HG03196 (cell line): ENCODE results near the gene NCF1.
"Not testable (repeated sequence)": the region's sequence is repeated elsewhere in the genome, so short reads cannot be mapped to it uniquely, and the experiment has no call there.

Source experiments
- ATAC-seq: cut with Tn5 transposase; IDR thresholded peaks from one replicate; pipeline ENCODE4 v1.9.1; 2021; ENCODE audit not compliant: unreplicated experiment

The NCF1 gene

DNA sequence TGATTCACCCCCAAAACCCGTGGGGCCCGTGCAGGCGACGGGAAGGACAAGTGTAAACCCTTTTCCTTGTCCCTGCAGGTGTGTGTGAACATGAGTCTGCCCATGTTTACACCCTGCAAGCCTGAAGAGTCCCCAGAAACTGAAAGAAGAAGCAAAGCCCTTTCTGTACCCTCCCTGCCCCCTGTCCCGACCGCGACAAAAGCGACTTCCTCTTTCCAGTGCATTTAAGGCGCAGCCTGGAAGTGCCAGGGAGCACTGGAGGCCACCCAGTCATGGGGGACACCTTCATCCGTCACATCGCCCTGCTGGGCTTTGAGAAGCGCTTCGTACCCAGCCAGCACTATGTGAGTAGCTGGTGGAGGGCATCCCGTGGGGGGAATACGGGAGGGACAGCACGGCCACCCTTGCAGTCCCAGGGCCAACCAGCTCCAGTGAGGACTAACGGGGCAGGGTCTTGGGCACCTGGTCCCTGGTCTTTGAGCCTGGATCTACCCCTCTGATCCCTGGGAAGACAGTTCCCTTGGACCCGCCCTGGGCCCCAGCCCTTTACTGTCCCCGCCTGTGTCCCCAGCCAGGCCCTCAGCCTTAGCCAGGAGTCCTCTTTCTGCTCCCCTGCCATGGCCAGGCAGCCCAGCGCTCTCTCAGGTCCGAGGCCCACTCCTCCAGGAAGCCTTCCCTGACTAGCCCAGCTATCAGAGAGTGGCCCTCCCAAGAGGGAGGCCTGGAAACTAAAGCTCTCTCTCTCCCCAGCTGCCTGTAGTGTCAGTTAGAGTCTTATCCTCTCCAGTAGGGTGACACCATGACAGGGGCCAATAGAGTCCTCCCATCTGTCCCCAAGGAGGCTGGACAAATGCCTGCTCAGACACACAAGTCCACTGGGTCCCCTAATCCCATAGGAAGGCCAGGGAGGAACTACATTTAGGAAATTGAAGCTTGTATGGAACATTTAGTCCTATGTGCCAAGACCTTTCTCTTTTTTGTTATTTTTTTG is at the start of gene NCF1:
Gene NCF1, plus strand, starts transcription at position 252 of the 991 bp plus-strand sequence. Its CDS starts 21 bp downstream, at position 273.
- peak; percentile 79 for ATAC-seq

- ATAC-seq: no peak
These were observed 48.0 kb upstream of the NCF1 start for GRCh38 chr7:74725840-74726239.

DNA sequence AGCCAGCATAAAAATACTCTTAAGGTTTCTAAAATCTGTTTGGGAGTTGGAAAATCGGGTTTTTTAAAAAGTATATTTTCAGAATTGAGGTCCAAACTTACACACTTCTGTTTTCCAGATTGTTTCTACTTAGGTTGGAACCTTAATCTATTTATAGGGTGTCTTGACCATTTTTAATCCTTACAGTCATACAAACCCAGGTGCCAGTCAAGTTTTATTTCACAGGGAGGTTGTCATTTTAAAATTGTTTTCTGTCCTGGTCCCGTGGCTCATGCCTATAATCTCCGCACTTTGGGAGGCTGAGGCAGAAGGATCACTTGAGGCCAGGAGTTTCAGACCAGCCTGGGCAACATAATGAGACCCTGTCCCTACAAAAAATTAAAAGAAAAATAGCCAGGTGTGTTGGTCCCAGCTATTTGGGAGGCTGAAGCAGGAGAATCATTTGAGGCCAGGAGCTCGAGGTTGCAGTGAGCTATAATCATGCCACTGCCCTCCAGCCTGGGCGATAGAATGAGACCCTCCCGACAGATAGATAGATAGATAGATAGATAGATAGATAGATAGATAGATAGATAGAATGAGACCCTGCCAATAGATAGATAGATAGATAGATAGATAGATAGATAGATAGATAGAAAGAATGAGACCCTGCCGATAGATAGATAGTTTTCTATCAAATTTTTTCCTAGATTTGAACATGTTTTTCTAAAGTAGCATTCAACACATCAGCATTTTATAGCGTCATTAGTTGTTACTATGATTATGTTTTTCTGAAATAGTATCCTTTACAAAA is 47.3 kb upstream of the NCF1 start:
- no peak for ATAC-seq

DNA sequence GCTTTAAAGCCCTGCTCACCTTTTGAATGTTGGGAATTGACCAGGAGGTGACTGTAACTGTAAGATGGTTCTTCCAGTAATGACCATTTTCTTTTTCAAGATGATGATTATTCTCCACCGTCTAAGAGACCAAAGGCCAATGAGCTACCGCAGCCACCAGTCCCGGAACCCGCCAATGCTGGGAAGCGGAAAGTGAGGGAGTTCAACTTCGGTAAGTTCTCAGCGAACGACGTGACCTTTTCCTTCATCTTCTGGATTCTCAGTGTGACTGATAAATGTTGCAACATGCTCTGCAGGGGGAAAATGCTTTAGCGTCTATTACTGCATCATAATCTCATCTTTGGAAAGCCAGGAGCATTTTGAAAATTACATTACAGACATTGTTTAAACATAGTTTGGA is 45.1 kb upstream of the NCF1 start:
- not testable (repeated sequence) for ATAC-seq

DNA sequence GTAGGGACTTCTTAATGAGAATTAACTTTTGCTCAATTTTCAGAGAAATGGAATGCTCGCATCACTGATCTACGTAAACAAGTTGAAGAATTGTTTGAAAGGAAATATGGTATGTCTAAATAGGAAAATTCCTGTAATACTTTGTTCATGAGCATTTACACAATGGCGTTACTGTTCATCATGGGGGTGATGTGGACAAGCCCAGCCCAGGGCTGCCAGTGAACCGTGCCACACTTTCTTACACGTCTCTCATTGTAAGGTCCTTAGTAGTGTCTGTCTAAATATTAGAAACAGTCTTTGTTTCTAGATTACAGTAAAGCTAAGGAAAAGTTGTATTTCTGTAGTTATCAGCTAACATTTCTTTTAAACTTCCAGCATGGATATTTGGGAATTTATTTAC is 43.6 kb upstream of the NCF1 start:
- not testable (repeated sequence) for ATAC-seq

DNA sequence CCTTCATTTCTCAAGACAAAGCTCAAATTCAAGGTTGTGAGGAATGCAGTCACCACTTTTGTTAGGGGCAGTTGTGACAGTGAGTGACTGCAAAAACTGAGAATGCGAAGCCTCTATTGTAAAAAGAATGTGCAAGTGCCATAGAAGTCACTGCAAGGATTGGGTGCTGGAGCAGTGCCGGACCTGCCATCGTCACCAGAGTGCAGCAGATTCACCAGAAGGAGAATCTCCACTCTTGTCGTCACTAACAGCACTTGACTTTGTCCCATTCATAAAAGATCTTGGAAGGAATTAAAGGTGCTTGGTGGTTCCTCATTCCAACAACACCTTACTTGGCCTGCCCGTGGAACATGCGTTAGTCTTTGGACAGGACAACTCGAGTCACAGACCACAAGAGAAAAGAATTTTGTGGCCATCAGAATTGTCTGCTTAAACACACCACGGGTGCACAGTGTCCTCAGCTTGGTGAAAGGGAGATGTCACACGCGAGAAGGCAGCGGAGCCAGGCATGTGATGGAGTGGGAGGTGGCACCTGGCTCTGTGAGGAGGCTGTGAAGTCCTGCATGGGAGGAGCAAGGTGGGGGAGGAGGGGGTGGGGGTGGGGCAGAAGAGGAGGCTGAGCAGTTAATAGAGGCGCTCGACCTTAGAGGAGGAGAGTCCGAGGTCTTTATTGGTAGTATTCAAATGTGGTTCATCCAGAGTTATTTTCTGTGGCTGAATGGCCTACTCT is 33.7 kb upstream of the NCF1 start:
- not testable (repeated sequence) for ATAC-seq

DNA sequence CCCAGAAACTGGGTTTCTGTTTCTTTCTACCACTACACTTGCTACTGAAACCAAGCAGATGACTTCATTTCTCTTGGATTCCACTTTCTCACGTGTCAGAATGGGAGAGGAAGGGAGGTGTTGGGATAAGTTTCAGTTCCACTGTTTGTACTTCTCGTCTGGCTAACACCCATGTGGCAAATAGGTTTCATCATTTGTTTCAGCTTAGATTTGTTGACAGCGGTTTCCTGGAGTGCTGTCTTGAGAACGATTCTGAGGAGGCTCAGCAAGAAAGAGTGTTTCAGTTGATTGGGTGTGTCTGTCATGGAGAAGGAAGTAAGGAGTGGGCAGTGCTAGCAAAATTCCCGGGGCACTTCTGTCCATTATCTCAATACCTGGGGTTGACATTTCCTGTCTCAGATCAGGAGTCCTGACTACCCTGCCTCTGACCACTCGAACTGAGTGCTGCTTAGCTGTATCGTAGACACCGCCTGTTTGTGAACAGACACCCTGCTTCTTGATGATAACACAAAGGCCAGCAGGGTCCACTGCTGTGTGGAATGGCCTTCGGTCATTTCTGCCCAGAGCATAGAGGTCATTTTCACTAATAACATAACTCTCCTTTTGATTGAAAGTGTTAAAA is 29.8 kb upstream of the NCF1 start:
- ATAC-seq: not testable (repeated sequence)

GRCh38 chr7:74753921-74754482 is 19.8 kb upstream of the NCF1 start:
- ATAC-seq: not testable (repeated sequence)

GRCh38 chr7:74756673-74757072 is 17.1 kb upstream of the NCF1 start:
- ATAC-seq: not testable (repeated sequence)

- not testable (repeated sequence) for ATAC-seq
These were observed 15.5 kb upstream of the NCF1 start for GRCh38 chr7:74758268-74758667.

GRCh38 chr7:74758982-74759381 is 14.8 kb upstream of the NCF1 start:
- ATAC-seq: not testable (repeated sequence)

DNA sequence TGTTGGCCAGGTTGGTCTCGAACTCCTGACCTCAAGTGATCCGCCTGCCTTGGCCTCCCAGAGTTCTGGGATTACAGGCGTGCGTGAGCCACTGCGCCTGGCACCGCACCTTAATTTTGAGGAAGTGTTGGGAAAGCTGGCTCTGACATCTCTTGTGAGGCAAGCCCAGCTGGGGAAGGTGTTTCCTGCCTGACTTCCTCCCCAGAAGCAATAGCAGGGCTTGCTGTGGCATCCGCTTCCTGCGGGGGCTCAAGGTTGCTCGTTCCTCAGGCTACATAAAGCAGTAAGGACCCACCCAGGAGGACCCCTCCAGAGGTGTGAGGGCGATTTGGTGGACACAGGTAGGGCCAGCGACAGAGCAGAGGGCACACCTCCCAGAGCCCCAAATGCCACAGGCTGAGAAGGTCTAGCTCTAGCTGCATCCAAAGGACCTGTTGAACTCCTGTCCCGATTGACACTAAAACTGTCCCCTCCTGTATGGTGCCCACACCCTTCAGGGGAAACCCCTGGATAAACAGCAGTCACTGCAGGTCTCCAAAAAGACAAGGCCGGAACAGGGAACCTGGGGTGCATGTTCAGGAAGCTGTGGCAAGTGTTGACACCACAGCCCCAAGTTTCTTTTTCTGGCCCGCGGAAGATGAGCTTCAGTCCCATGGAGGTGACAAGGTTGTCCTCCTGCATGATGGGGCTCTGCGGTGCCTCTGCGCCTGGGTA is 8.4 kb upstream of the NCF1 start:
- ATAC-seq: not testable (repeated sequence)

- not testable (repeated sequence) for ATAC-seq
These were observed 7.3 kb upstream of the NCF1 start for GRCh38 chr7:74766509-74766908.

GRCh38 chr7:74766991-74767390 is 6.8 kb upstream of the NCF1 start:
- not testable (repeated sequence) for ATAC-seq

DNA sequence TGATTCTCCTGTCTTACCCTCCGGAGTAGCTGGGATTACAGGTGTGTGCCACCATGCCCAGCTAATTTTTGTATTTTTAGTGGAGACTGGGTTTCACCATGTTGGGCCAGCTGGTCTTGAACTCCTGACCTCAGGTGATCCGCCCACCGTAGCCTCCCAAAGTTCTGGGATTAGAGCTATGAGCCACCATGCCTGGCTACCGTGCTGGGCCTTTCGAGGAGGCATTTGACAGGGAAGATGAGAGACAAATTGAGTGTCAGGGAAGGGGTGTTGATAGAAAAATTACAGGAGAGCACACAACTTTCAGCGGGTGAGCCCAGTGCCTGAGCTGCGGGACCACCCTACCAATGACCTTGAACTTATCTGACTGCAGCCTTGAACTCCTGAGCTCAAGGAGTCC is 3.7 kb upstream of the NCF1 start:
- ATAC-seq: not testable (repeated sequence)

GRCh38 chr7:74772093-74772492 is 1.7 kb upstream of the NCF1 start:
- not testable (repeated sequence) for ATAC-seq

DNA sequence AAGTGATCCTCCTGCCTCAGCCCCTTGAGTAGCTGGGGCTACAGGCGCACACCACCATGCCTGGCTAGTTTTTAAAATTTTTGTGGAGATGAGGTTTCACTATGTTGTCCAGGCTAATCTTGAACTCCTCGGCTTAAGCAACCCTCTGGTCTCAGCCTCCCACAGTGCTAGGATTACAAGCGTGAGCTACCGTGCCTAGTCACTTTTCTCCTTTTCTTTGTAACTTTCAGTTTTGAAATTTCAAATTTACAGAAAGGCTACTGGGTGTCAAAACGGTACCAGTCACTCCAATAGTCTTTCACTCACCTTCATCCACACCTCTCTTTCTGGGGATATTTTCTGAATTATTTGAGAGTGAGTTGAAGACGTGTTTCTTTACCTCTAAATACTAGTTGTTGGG is 1.3 kb downstream of the NCF1 start:
- not testable (repeated sequence) for ATAC-seq

GRCh38 chr7:74779053-74779452 is 5.2 kb downstream of the NCF1 start:
- ATAC-seq: not testable (repeated sequence)

DNA sequence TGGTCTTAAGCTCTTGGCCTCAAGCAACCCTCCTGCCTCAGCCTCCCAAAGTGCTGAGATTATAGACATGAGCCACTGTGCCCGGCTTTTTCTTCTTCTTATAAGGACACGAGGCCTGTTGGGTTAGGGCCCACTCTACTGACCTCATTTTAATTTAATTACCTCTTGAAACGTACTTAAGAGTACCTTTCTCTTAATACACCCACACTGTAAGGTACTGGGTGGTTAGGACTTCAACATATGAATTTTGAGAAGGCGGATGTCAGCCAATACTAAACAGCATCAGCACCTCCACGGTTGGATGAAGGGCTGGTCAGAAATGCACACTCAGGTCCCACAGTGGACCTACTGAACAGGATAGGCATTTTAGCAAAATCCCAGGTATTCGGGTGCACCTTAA is 7.9 kb downstream of the NCF1 start:
- ATAC-seq: not testable (repeated sequence)
